Epithelial cell of proximal tubule (primary cell): Measurements from ENCODE around the gene TLX3. TPM values are rescaled to one million over a fixed set of nuclear protein-coding genes. Genes with fewer than 3 reads are reported as not detected.

Experiments used
- DNase-seq: peaks from one replicate; pipeline ENCODE4 v3.0.0-alpha.2; 2011; ENCODE audit warnings: low read depth
- H3K4me3 ChIP-seq: 2 replicates; pipeline ENCODE4 v1.5.1; 2011; ENCODE audit warnings: low read depth, mild to moderate bottlenecking, low read length
- total RNA-seq: library from RNA; depleted of rRNA; stranded (reverse); fragments of >200 nt; gene quantifications from 2 replicates; pipeline ENCODE4 v1.2.3, GENCODE V29; 2015
- TF ChIP-seq, protein P1 (sequence below): conservative IDR thresholded peaks from 2 replicates; pipeline ENCODE4 v1.5.1; 2012; ENCODE audit warnings: low read depth, mild to moderate bottlenecking, low read length

TLX3 gene
- total RNA-seq, 1 donor from 2014 or later, result not detected

DNA sequence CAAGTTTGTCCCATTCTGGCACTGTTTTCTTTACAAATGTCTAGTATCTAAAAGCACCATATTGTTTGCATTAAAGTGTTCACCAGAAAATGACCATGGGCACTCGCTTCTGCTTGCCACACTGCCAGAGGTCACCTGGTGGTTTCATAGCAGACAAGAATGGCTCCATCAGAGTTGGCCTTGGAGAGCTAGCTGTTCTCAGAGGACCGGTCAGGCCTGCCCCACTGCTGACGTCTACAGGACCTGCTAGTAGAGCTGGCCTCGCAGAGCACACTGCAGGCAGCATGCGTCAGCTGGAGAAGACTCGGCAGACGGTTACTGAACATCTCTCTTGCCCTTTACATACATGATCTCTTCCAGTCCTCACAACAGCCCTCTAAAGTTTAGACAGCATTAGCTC is 8.7 kb upstream of the TLX3 start:
- H3K4me3 ChIP-seq, result no peak overlapping the region
- no peak for DNase-seq
- TF ChIP-seq, protein P1, sequence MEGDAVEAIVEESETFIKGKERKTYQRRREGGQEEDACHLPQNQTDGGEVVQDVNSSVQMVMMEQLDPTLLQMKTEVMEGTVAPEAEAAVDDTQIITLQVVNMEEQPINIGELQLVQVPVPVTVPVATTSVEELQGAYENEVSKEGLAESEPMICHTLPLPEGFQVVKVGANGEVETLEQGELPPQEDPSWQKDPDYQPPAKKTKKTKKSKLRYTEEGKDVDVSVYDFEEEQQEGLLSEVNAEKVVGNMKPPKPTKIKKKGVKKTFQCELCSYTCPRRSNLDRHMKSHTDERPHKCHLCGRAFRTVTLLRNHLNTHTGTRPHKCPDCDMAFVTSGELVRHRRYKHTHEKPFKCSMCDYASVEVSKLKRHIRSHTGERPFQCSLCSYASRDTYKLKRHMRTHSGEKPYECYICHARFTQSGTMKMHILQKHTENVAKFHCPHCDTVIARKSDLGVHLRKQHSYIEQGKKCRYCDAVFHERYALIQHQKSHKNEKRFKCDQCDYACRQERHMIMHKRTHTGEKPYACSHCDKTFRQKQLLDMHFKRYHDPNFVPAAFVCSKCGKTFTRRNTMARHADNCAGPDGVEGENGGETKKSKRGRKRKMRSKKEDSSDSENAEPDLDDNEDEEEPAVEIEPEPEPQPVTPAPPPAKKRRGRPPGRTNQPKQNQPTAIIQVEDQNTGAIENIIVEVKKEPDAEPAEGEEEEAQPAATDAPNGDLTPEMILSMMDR, result no peak

DNA sequence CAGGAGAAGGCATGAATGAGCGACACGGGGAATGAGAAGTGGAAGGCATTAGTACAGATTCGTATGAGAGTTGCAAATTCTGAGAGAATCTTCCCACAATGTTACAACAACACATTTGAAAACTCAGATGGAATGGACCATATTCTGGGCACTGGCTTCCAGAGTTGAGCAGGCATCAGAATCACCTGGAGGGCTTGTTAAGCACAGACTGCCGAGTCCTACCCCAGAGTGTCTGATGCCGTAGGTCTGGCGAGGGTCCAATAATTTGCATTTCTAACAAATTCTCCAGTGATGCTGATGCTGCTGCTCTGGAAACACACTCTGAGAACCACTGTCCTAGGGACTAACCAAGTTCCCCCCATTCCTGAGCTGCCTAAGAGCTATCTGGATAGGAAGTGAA is 2.9 kb upstream of the TLX3 start:
- no peak for DNase-seq
- H3K4me3 ChIP-seq, result no peak overlapping the region
- TF ChIP-seq, protein P1, result no peak

DNA sequence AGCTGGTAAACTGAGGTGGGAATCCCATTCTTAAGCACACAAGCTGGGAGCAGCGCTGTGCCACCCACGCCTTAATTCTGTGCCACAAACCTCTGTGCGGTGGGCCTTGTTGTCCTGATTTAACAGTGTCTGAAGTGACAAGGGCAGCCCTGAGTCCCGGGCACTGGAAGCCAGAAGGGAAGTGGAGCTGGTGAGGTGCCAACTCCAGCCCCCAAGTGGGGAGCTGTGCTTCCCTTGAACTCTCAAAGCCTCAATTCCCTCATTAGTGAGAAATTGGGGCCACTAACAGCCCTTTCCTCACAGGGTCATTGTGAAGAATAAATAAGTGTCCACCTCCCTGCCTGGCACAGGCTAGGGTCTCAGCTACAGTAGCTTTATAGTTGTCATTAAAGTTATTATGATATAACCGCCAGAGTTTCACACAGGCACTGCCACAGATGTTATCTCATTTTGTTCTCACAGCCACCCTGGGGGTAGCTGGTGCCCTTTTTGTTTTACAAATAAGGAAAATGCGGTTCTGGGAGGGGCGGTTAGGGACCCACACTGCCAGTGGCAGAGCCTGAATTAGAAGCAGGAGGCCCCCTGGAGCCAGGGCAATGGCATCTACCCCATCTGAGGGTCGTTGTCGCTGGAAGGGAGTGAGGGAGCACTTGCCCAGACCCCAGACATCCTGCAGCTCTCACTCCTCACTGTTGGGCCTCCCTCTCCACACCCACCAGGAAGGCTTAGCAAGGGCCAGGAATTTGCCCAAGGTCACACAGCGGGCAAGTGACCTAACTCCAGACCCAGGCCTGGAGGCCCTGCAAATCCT is 2.1 kb upstream of the TLX3 start:
- no peak for DNase-seq
- H3K4me3 ChIP-seq, result no peak overlapping the region
- TF ChIP-seq, protein P1, result no peak

DNA sequence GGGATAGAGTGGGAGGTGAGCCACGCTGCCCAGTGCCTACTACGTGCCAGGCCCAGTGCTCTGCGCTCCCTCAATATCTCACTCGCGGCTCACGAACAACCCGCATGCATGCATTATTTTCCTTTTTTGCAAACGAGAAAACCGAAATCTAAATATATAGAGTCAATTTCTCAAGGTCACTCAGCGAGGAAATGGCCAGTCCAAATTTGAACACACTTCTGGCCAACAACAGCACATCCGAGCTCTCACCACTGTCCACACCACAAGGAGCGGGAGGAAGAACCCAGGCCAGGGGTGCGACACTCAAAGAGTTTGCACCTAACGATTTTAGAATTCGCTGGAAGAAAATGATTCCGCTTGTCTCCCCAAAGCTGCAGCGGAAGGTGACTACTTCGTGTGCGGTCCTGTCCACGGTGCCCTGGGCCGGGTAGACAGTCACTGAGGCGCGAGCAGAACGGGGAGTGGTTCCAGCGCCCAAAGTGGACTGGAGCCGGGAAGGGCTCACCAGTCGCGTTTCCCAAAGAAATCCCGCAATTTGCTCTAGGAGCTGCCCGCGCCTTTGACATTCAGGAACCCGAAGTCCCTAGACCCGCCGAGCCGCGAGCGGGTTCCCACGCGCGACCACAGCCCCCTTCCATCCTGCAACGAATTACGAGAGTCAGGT is 1.1 kb upstream of the TLX3 start:
- TF ChIP-seq, protein P1, result no peak
- H3K4me3 ChIP-seq, result no peak overlapping the region
- no peak for DNase-seq

DNA sequence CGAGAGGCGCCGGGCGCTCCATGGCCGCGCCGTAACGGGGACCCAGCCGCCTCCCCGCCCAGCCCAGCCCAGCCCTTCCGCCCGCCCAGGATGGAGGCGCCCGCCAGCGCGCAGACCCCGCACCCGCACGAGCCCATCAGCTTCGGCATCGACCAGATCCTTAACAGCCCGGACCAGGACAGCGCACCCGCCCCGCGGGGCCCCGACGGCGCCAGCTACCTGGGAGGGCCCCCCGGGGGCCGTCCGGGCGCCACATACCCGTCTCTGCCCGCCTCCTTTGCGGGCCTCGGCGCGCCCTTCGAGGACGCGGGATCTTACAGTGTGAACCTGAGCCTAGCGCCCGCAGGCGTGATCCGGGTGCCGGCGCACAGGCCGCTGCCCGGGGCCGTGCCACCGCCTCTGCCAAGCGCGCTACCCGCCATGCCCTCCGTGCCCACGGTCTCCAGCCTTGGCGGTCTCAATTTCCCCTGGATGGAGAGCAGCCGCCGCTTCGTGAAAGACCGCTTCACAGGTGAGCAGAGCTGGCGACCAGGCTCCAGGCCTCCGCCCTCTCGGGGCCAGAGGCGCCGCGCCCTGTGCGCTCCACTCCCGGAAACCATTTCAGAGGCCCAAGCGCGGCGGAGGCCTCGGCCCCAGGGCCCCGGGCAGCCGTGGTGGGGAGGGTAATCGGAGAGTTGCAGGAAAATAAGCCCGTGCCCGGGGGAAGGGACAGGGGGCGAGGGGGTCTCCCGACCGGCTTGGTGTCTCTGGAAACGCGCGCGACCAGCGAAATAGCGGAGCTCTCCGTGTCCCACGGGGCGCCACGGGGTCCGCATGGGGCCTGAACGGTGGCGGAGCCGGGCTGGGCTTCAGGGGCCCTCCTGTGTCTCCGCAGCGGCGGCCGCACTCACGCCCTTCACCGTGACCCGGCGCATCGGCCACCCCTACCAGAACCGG is 496 bp downstream of the TLX3 start:
- TF ChIP-seq, protein P1, result no peak
- DNase-seq, result no peak
- no peak overlapping the region for H3K4me3 ChIP-seq

DNA sequence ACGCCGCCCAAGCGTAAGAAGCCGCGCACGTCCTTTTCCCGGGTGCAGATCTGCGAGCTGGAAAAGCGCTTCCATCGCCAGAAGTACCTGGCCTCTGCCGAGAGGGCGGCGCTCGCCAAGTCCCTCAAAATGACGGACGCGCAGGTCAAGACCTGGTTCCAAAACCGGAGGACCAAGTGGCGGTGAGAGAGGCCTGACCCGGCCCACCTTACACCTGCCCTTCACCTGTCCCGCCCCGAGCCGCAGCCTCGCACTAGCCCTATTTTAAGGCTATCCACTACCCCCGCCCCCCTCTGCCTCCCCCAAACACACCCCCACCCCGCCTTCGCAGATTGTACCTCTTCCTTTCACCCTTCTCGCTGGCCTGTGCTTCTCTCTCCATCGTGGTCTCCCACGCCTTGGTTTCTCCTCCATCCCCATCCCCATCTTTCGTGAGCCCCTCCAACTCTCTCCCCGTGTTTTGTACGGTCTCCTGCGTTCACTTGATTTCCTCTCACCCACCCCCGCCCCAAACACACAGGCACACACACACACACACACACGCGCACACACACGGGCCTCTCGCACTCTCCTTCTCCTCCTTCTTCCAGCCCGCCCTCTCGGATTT is 1.3 kb downstream of the TLX3 start:
- DNase-seq, result no peak
- TF ChIP-seq, protein P1, result peak; percentile 37
- H3K4me3 ChIP-seq, result no peak overlapping the region
